NOMO-1 (cell line): ENCODE measurements around the gene STARD7.

Experiments used
- DNase-seq, 2 experiments: peaks; one replicate each; lab custom pipeline; 2025; ENCODE audit not compliant: unreplicated experiment in 2 of 2; lab: John Stamatoyannopoulos, UW

Gene STARD7

GRCh38 chr2:96138179-96139145 is 70.2 kb downstream of the STARD7 start, which contains the start of gene ASTL:
TSS of gene ASTL (minus strand) at chr2:96138502. CDS start at chr2:96138436, 66 bp downstream.
- peak; percentile 28 to 30 for DNase-seq

GRCh38 chr2:96137321-96138178 is 71.1 kb downstream of the STARD7 start:
- no peak for DNase-seq

DNA sequence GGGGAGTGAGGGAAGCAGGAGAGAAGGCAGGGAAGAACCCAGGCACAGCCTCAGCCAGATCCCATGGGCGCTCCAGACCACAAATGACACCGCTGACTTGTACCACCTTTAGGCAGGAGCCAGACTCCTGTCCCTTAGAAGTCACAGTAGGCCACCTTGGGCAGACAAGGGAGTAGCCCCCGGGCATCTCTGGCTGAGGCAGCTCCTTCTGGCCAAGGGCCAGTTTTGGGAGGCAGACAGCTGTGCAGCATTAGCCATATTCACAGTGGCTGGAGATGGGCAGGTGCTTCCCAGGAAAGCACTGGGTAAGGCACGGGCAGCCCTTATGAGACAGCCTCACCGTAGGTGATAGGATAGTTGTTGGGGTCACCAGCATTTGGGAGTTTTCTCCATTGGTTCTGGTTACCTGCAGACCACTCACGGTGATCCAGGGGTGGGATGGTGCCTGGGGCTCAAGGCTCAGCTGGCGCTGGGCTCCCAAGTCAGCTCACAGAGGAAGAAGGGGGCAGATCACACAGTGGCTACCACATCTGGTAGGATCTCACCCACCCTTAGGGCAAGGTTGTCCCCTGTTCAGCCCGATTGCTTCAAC is 72.4 kb downstream of the STARD7 start:
- no peak for DNase-seq

GRCh38 chr2:96135621-96136020 is 73.0 kb downstream of the STARD7 start:
- no peak for DNase-seq

GRCh38 chr2:96135171-96135570 is 73.5 kb downstream of the STARD7 start:
- DNase-seq = no peak
